ENCODE measurements around the gene ZBTB45. TPM values are rescaled to one million over a fixed set of nuclear protein-coding genes. Genes with fewer than 3 reads are reported as not detected.

The ZBTB45 gene
- 3.6 and 4.7 TPM in 2 replicates for total RNA-seq

DNA sequence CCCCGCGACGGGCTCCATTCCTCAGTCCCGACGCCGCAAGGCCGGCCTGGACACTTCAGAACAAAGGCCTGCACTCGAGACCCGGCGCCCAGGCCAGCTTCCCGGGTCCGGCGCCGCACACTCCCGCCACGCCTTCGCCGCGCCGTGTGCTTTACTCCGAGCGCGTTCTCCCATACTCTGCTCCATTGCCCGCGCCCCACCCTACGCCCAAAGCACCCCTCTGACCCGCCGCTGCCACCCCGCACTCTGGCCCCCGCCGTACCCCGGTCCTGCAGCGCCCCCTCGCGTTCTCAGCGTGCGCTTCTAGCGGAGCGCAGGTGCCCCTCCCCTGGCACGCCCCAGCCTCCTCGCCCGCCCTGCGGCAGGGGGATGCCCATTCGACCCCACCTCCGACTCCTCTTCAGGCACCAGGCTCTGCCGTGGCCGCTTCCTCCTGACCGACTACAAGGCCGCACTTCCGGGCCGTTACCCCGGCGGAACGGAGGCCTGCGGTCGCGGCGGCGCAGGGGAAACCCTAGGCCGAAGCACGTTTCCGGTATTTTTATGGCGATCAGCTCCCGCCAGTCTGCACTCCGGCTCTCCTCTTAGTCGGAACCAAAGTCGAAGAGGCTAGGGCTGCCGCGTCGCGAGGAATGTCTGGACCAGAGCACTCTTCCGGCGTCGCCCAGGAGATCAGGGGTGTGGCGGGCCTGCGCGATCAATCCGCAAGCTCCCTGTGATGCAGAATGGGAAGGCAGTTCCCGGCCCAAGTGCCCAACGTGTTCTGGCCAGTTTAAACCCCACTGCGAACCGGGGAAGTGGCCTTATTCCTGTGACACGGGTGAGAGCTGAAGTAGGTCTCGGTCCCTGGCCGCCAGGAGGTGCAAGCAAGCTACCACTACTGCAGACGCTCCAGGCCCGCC is at the start of gene ZBTB45:
ZBTB45 (minus strand) TSS at position 456 of the 902 bp plus-strand sequence. CDS start 2,137 bp downstream, outside the sequence.

DNA sequence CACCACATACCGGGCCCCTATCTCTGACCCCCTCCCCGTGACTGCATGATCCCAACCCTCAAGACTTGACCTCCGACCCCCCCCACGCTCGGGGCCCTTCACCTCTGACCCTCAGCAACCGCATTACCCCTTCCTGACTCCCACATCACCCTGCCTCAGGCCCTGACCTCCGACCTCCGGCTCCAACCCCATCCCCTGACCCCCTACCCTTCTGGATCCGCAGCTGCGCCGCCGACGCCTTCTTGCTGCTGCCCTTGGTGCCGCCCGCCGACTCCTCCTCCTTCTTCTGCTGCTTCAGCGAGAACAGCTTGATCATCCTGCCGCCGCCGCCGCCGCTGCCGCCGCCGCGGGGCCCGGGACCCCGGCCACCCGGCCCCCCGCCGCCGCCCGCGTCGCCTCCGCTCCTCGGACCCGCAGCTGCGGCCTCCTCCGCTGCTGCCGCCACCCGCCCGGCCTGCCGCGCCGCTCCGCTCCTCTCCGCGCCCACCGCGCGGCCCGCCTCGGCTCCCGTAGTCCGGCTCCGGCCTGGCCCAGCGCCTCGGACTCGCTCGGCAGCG is 38.5 kb upstream of the ZBTB45 start, which contains the start of gene UBE2M:
UBE2M (minus strand) TSS at position 546 of the 557 bp plus-strand sequence; CDS start at position 316, 230 bp downstream.

DNA sequence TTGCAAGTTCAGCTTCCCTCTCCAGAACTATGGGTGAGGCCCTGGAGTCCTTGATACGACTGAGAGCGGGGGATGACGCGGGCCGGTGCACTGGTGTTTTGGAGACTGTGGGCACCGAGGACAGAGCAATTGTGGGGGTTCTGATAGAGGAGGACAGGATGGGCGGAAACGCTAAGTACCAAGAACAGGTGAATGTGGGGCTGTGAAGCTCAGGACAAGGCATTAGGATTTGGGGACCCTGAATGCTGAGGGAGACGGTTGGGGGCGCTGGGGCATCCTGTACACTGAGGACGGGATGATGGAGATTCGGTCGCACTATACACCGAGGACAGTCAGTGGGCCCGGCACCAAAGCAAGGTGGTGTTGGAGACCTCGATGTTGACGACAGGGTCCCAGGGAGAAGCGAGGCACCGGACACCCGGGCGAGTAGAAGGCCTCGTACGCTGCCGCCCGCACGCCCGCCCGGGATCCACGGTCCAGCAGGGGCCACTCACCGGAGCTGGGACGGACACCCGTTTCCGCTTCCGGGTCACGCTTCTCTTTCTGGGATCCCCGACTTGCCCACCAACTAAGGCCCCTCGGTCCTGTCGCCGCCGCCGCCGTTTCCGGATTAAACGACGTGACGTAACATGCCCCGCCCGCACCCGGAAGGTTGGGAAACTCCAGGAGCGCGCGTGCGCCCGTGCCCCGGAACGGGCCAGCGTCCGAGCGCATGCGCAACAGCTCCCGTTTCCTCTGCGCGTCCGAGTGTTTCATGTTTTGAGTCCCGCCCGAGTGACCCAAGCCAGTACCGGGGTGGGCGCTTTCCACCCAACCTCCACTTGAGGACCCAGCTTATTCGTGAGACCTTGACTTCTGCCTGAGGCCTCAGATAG is 35.1 kb upstream of the ZBTB45 start, which contains the start of gene CHMP2A:
CHMP2A (minus strand) TSS at position 612 of the 875 bp plus-strand sequence. CDS start 893 bp downstream, outside the sequence.

GRCh38 chr19:58543826-58544590 is 24.4 kb upstream of the ZBTB45 start, which contains the start of gene TRIM28:
TRIM28 (plus strand) TSS chr19:58544064; CDS start chr19:58544758, 694 bp downstream.

DNA sequence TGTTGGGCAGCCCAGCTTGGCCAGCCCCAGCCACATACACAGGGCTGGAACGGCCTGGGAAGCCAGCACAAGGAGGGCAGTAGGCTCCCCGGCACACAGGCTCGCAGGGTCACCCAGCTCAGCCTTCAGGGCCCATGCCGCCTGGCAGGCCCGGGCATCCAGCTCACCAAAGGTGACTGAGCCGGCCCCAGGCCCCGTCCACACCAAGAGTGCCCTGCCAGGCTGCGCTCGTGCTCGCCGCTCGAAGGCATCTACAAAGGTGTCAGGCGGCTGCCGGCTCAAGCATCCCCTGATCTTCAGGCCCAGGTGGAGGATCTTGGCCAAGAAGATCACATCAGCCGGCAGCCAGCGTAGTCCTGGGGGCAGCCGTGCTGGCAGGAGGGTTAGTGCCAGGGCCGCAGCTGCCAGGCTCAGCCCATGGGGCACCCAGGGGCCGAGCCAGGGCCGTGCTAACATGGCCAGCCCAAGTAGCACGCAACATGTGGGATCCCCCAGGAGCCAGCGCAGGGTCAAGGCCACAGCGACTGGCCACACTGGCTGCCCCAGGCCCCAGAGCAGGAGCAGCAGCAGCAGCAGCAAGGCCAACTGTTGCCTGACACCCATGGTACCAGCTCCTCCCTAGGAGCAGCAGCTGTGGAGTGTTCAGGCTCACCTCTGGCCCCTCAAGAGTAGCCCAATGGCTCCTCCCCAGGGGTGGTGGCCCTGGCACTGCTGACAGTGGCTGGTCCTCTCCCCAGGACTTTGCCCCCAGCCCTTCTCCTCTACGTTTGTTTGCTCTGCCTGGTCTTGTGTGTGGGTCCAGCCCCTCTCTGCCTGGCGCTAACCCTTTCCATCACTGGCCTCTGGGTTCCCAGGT is 8.0 kb downstream of the ZBTB45 start, which contains the start of gene SLC27A5:
SLC27A5 (minus strand) TSS at position 640 of the 856 bp plus-strand sequence; CDS start at position 603, 37 bp downstream.

GRCh38 chr19:58475714-58476497 is 43.7 kb downstream of the ZBTB45 start, which contains the start of gene ZNF446:
ZNF446 (plus strand) TSS chr19:58476352; CDS start chr19:58477219, 867 bp downstream.

DNA sequence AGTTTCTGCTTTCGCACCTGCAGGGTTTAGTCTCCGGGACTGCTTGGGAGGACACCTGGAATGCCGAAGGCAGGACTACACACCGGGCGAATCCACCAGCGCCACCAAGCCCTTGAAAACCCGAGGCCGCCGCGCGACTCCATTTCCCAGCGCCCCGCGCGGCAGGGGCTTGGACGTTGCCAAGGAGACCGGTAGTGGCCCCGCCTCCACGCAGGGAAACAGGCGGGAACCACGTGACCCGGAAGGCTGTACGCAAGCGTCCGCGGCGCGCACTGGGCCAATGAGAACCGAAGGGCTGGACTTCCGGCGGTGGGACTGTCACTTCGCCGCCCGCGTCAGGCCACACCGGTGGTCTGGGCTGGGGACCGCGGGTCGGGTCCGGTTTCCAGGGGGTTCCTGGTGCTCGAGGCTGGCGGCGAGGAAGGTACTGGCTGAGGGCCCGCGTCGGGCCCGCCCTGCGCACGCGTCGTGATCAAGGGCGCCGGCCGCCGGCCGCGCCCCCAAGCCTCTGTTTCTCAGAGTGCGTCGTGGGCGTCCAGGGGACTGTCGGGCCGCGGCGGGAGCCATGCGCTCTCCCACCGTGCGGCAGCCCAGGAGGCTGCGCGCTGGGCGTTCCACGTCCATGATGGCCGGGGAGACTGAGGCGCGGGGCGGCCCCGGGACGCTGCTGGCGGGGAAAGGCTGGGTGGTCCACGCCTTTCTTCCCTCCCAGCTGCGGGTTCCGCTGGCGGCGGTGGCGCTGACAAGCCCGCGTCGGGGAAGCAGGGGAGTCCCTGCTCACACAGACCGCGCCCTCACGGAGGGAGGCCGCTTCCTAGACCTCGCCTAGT is 52.6 kb downstream of the ZBTB45 start, which contains the start of gene ZNF324:
ZNF324 (plus strand) TSS at position 321 of the 830 bp plus-strand sequence. CDS start 2,106 bp downstream, outside the sequence.

Other genes starting within 250 kb of the ZBTB45 start
- 3.9 and 4.3 TPM in 2 replicates for gene ZNF8, start 240.9 kb downstream of the ZBTB45 start, total RNA-seq
- 25.8 and 30.4 TPM in 2 replicates for gene ERVK3-1, start 214.4 kb downstream of the ZBTB45 start, total RNA-seq
- gene ZSCAN22, start 192.8 kb downstream of the ZBTB45 start, total RNA-seq, result 2.2 and 2.6 TPM in 2 replicates
- 4.8 TPM in 1 of 2 replicates, not detected in the other for gene A1BG, start 166.3 kb downstream of the ZBTB45 start, total RNA-seq
- gene ZNF497, start 157.1 kb downstream of the ZBTB45 start, total RNA-seq, result 1.9 and 2.1 TPM in 2 replicates
- gene ZNF837, start 138.8 kb downstream of the ZBTB45 start, total RNA-seq, result 1.9 and 6.6 TPM in 2 replicates
- gene RPS5, start 132.5 kb downstream of the ZBTB45 start, total RNA-seq, result 3,310 and 4,284 TPM in 2 replicates
- 0.48 and 3.0 TPM in 2 replicates for gene RNF225, start 124.2 kb downstream of the ZBTB45 start, total RNA-seq
- gene ZNF584, start 111.2 kb downstream of the ZBTB45 start, total RNA-seq, result 10.6 and 10.9 TPM in 2 replicates
- gene ZNF132, start 79.7 kb downstream of the ZBTB45 start, total RNA-seq, result 4.0 and 5.5 TPM in 2 replicates
- 8.1 and 10.4 TPM in 2 replicates for gene ZNF324B, start 68.2 kb downstream of the ZBTB45 start, total RNA-seq
- gene ZNF324, start 52.7 kb downstream of the ZBTB45 start, total RNA-seq, result 8.3 and 15.4 TPM in 2 replicates
- 4.3 and 4.7 TPM in 2 replicates for gene ZNF446, start 43.5 kb downstream of the ZBTB45 start, total RNA-seq
- gene SLC27A5, start 7.8 kb downstream of the ZBTB45 start, total RNA-seq, result 7.5 and 11.1 TPM in 2 replicates
- gene TRIM28, start 24.3 kb upstream of the ZBTB45 start, total RNA-seq, result 301 and 311 TPM in 2 replicates
- gene CHMP2A, start 35.3 kb upstream of the ZBTB45 start, total RNA-seq, result 92.1 and 101 TPM in 2 replicates
- gene UBE2M, start 38.8 kb upstream of the ZBTB45 start, total RNA-seq, result 39.2 and 72.8 TPM in 2 replicates
- gene MZF1, start 53.5 kb upstream of the ZBTB45 start, total RNA-seq, result 9.9 and 19.0 TPM in 2 replicates